Upper lobe of left lung (tissue), 6 donors: Measurements from ENCODE around the gene AKR7A3. TPM values are rescaled to one million over a fixed set of nuclear protein-coding genes. Genes with fewer than 3 reads are reported as not detected.
A peak's percentile ranks its signal among the peaks of the same experiment; 100 is the strongest.

Experiments used
- ATAC-seq, 2 donors: fragments of 200-7000 bp; cut with Tn5 transposase; one replicate each; pipeline ENCODE4 v1.9.1; 2022; ENCODE audit warnings: mild to moderate bottlenecking in 2 of 2, moderate library complexity in 2 of 2; ENCODE audit not compliant: low FRiP score in 2 of 2
- DNase-seq, 2 donors: peaks; one replicate each; pipeline ENCODE4 v3.0.0-alpha.2; 2019 to 2020
- H3K27ac ChIP-seq, 4 donors: fragments of 200-600 bp; sonication (generic); one replicate each; pipeline ENCODE4 v1.5.1; 2016 to 2019
- H3K27me3 ChIP-seq, 4 donors: fragments of 200-600 bp; sonication (generic); one replicate each; pipeline ENCODE4 v1.5.1; 2017 to 2019
- H3K36me3 ChIP-seq, 4 donors: fragments of 200-600 bp; sonication (generic); one replicate each; pipeline ENCODE4 v1.5.1; 2016 to 2019
- H3K4me1 ChIP-seq, 4 donors: fragments of 200-600 bp; sonication (generic); one replicate each; pipeline ENCODE4 v1.5.1; 2018 to 2019
- H3K4me3 ChIP-seq, 4 donors: fragments of 200-600 bp; sonication (generic); one replicate each; pipeline ENCODE4 v1.5.1; 2017 to 2019; ENCODE audit warnings: mild to moderate bottlenecking in 2 of 4, moderate library complexity in 1 of 4
- H3K9me3 ChIP-seq, 4 donors: fragments of 200-600 bp; sonication (generic); one replicate each; pipeline ENCODE4 v1.5.1; 2018 to 2019
- CTCF ChIP-seq, 6 experiments: fragments of 450-650 bp in 4 of 6; fragments of 200-600 bp in 2 of 6; sonication (generic) in 2 of 6; IDR thresholded peaks; one replicate each; pipeline ENCODE4 v1.5.1; 2016 to 2019; ENCODE audit warnings: antibody characterized with exemption in 6 of 6
- EP300 ChIP-seq, 4 donors: sonication (generic); formaldehyde crosslinking; IDR thresholded peaks; one replicate each; pipeline ENCODE4 v1.5.1; 2017; ENCODE audit warnings: antibody characterized with exemption in 4 of 4, control low read depth in 2 of 4
- POLR2A ChIP-seq, 4 donors: fragments of 450-650 bp; IDR thresholded peaks; one replicate each; pipeline ENCODE4 v1.5.1; 2016 to 2017; ENCODE audit warnings: antibody characterized with exemption in 4 of 4, mild to moderate bottlenecking in 2 of 4
- POLR2AphosphoS5 ChIP-seq, 2 donors: sonication (generic); formaldehyde crosslinking; IDR thresholded peaks; one replicate each; pipeline ENCODE4 v1.5.1; 2017; ENCODE audit warnings: antibody characterized with exemption in 2 of 2
- WGBS, 2 donors: methylation state at CpG; one replicate each; pipeline ENCODE4 v1.1.5; 2017 to 2018; 5-methylcytosine and 5-hydroxymethylcytosine counted together
- total RNA-seq, 6 donors: library from RNA; depleted of rRNA in 4 of 6; stranded (reverse); fragments of >200 nt in 4 of 6; gene quantifications; one replicate each; pipeline versions ENCODE4 v1.1.0 to v1.2.1, GENCODE V29; 2016 to 2021
- donor health status: DM: no; HTN: no; CAD: no; lungs with moderate emphysema.
- donor health status: DM: no; HTN: yes; CAD: no; lungs with severe emphysema.

The AKR7A3 gene
- total RNA-seq, 6 donors from 2014 or later = 0.91 to 9.4 (median 1.0) TPM; not detected in 1

GRCh38 chr1:19251305-19252196 is 37.0 kb downstream of the AKR7A3 start, which contains the start of the genes EMC1 and MRTO4:
Gene EMC1, minus strand, starts transcription at chr1:19251524. Its CDS starts 15 bp downstream, at chr1:19251509.
Gene MRTO4, plus strand, starts transcription at chr1:19251805. Its CDS starts 31 bp downstream, at chr1:19251836.
- DNase-seq (peak; percentile 85 to 99), ATAC-seq (peak; percentile 95 to 98)
- Histone ChIP-seq H3K27ac (peak within 1 kb of the TSS; percentile 93 to 99 (median 96)), H3K4me3 (peak within 1 kb of the TSS; percentile 75 to 98 (median 83)), H3K4me1 (peaks cover 25 to 43% (median 29%) of the 10 kb centered on the region in 4 donors), H3K9me3 (no peaks in the 10 kb centered on the region), H3K27me3 (no peaks in the 10 kb centered on the region), H3K36me3 (peaks cover 0 to 16% (median 11%) of the 10 kb centered on the region in 4 donors)
- 1 to 2% methylated on average over 30 to 46 of the region's 81 CpGs for WGBS, 2 donors
- TF ChIP-seq POLR2A (IDR thresholded peaks at IDR 0.05) (peak in 3 of 4 donors; percentile 39 to 65 (median 53)), CTCF (IDR thresholded peaks at IDR 0.05) (peak in 3 of 6 experiments; percentile 16 to 45 (median 19)), EP300 (IDR thresholded peaks at IDR 0.05) (no peak), POLR2AphosphoS5 (IDR thresholded peaks at IDR 0.05) (peak; percentile 47 to 76)

- H3K9me3 ChIP-seq = no peaks in the 10 kb centered on the region
- H3K4me1 ChIP-seq = peaks cover 25 to 43% (median 29%) of the 10 kb centered on the region in 4 donors
- DNase-seq (no peak), ATAC-seq (no peak)
- H3K27ac ChIP-seq = peak overlapping the region; percentile 93 to 99 (median 96)
- no peaks in the 10 kb centered on the region for H3K27me3 ChIP-seq
- peaks cover 0 to 8% (median 5%) of the 10 kb centered on the region in 4 donors for H3K36me3 ChIP-seq
- no peak for TF ChIP-seq CTCF (IDR thresholded peaks at IDR 0.05)
- TF ChIP-seq POLR2A (IDR thresholded peaks at IDR 0.05) = no peak
- TF ChIP-seq POLR2AphosphoS5 (IDR thresholded peaks at IDR 0.05) = no peak
- no peak for TF ChIP-seq EP300 (IDR thresholded peaks at IDR 0.05)
- 11 to 12% methylated on average over 14 of the region's 14 CpGs for WGBS, 2 donors
- H3K4me3 ChIP-seq = peak overlapping the region; percentile 75 to 98 (median 83)
Observed at GRCh38 chr1:19250629-19251304, 37.8 kb downstream of the AKR7A3 start.

- H3K27ac ChIP-seq = no peak overlapping the region
- TF ChIP-seq CTCF (IDR thresholded peaks at IDR 0.05) (peak; percentile 66 to 94 (median 84)), POLR2A (IDR thresholded peaks at IDR 0.05) (no peak), EP300 (IDR thresholded peaks at IDR 0.05) (no peak), POLR2AphosphoS5 (IDR thresholded peaks at IDR 0.05) (no peak)
- H3K36me3 ChIP-seq = peaks cover 24 to 91% (median 76%) of the 10 kb centered on the region in 4 donors
- ATAC-seq (peak; percentile 92 to 95), DNase-seq (peak in 1 of 2 donors; percentile 74)
- H3K9me3 ChIP-seq = no peaks in the 10 kb centered on the region
- 61 to 71% methylated on average over 7 of the region's 7 CpGs for WGBS, 2 donors
- peaks cover 0 to 3% (median 0%) of the 10 kb centered on the region in 4 donors for H3K4me1 ChIP-seq
- no peak overlapping the region for H3K4me3 ChIP-seq
- no peaks in the 10 kb centered on the region for H3K27me3 ChIP-seq
Observed at GRCh38 chr1:19240673-19241538, 47.7 kb downstream of the AKR7A3 start.

GRCh38 chr1:19239876-19240275 is 48.7 kb downstream of the AKR7A3 start:
- DNase-seq (no peak), ATAC-seq (no peak)
- no peaks in the 10 kb centered on the region for H3K9me3 ChIP-seq
- TF ChIP-seq POLR2AphosphoS5 (IDR thresholded peaks at IDR 0.05) = no peak
- TF ChIP-seq CTCF (IDR thresholded peaks at IDR 0.05) = no peak
- no peak for TF ChIP-seq EP300 (IDR thresholded peaks at IDR 0.05)
- TF ChIP-seq POLR2A (IDR thresholded peaks at IDR 0.05) = no peak
- H3K27ac ChIP-seq = no peak overlapping the region
- H3K4me1 ChIP-seq = peaks cover 0 to 3% (median 0%) of the 10 kb centered on the region in 4 donors
- 83 to 93% methylated on average over 7 of the region's 7 CpGs for WGBS, 2 donors
- peaks cover 25 to 98% (median 83%) of the 10 kb centered on the region in 4 donors for H3K36me3 ChIP-seq
- H3K27me3 ChIP-seq = no peaks in the 10 kb centered on the region
- H3K4me3 ChIP-seq = no peak overlapping the region
